Transverse colon (tissue), 4 donors: Measurements from ENCODE around the gene TSC22D3. TPM values are rescaled to one million over a fixed set of nuclear protein-coding genes. Genes with fewer than 3 reads are reported as not detected.

Experiments used
- DNase-seq: peaks from one replicate; pipeline ENCODE4 v3.0.0-alpha.2; 2019
- H3K27ac ChIP-seq, 4 donors: fragments of 200-600 bp; sonication (generic); 2 replicates each; pipeline ENCODE4 v1.5.1; 2016 to 2018; ENCODE audit warnings: inconsistent platforms in 4 of 4
- H3K27me3 ChIP-seq: fragments of 200-600 bp; sonication (generic); 2 replicates; pipeline ENCODE4 v1.5.1; 2017; ENCODE audit warnings: inconsistent platforms
- H3K36me3 ChIP-seq, 4 donors: fragments of 200-600 bp; sonication (generic); 2 replicates each; pipeline ENCODE4 v1.5.1; 2017 to 2019; ENCODE audit warnings: inconsistent platforms in 4 of 4
- H3K4me1 ChIP-seq, 4 donors: fragments of 200-600 bp; sonication (generic); 2 replicates each; pipeline ENCODE4 v1.5.1; 2017 to 2020; ENCODE audit warnings: inconsistent platforms in 4 of 4
- H3K4me3 ChIP-seq, 4 donors: fragments of 200-600 bp; sonication (generic); 1 replicate in 1 of 4; 2 replicates in 3 of 4; pipeline versions ENCODE4 v1.5.1 to v1.6.1; 2017 to 2019; ENCODE audit warnings: inconsistent platforms in 4 of 4
- H3K9me3 ChIP-seq, 2 donors: fragments of 200-600 bp; sonication (generic); 2 replicates each; pipeline ENCODE4 v1.5.1; 2017 to 2019; ENCODE audit warnings: inconsistent platforms in 2 of 2
- CTCF ChIP-seq, 5 experiments: fragments of 200-600 bp in 3 of 5; fragments of 450-650 bp in 2 of 5; sonication (generic) in 3 of 5; IDR thresholded peaks; 1 replicate in 2 of 5; 2 replicates in 3 of 5; pipeline ENCODE4 v1.5.1; 2016 to 2017; ENCODE audit warnings: antibody characterized with exemption in 5 of 5, inconsistent platforms in 3 of 5, mild to moderate bottlenecking in 2 of 5, moderate library complexity in 1 of 5
- EP300 ChIP-seq: sonication (generic); formaldehyde crosslinking; IDR thresholded peaks from one replicate; pipeline ENCODE4 v1.6.1; 2017; ENCODE audit warnings: antibody characterized with exemption, low read depth
- POLR2A ChIP-seq: fragments of 450-650 bp; IDR thresholded peaks from one replicate; pipeline ENCODE4 v1.6.1; 2016; ENCODE audit warnings: antibody characterized with exemption, mild to moderate bottlenecking, moderate library complexity
- POLR2AphosphoS5 ChIP-seq, 3 donors: sonication (generic); formaldehyde crosslinking; IDR thresholded peaks; one replicate each; pipeline ENCODE4 v1.6.1; 2016; ENCODE audit warnings: antibody characterized with exemption in 3 of 3
- WGBS, 2 donors: methylation state at CpG; one replicate each; pipeline ENCODE4 v1.1.5; 2018; ENCODE audit warnings: low coverage in 1 of 2; 5-methylcytosine and 5-hydroxymethylcytosine counted together
- in situ Hi-C, 4 donors: fragments of 200-750 bp; cut with MboI; loops; one replicate each; pipeline versions ENCODE4 v1.15.0 to v1.15.1; 2017; ENCODE audit warnings: low sequenced_read_pairs in 3 of 4, low pct_ligation_motif_present in 1 of 4, low pct_unique_long_range_greater_than_20kb in 1 of 4
- intact Hi-C: fragments of 100-400 bp; cut with DNase I; formaldehyde crosslinking; loops from one replicate; pipeline ENCODE4 v1.15.1; 2023; ENCODE audit warnings: low total_unique reads
- total RNA-seq, 4 donors: library from RNA; depleted of rRNA; stranded (reverse); fragments of >200 nt; gene quantifications; one replicate each; pipeline ENCODE4 v1.1.0, GENCODE V29; 2016

Gene TSC22D3
- total RNA-seq, 4 donors from 2014 or later: 146 to 349 (median 202) TPM

- in situ Hi-C loops (no loop called here), intact Hi-C loops (no loop called here)
- TF ChIP-seq EP300: no peak
- no peak for TF ChIP-seq POLR2AphosphoS5 (IDR thresholded peaks at IDR 0.05)
- no peak for TF ChIP-seq CTCF (IDR thresholded peaks at IDR 0.05)
- TF ChIP-seq POLR2A: no peak
- H3K4me1 ChIP-seq: no peaks in the 10 kb centered on the region
- no peak for DNase-seq
- H3K4me3 ChIP-seq: no peak overlapping the region
- no peaks in the 10 kb centered on the region for H3K9me3 ChIP-seq
- no peaks in the 10 kb centered on the region for H3K27me3 ChIP-seq
- WGBS, 2 donors: 94 to 100% methylated on average over 1 to 3 of the region's 3 CpGs
- no peak overlapping the region for H3K27ac ChIP-seq
- no peaks in the 10 kb centered on the region for H3K36me3 ChIP-seq
These were observed 29.6 kb upstream of the TSC22D3 start for GRCh38 chrX:107805179-107805578.

DNA sequence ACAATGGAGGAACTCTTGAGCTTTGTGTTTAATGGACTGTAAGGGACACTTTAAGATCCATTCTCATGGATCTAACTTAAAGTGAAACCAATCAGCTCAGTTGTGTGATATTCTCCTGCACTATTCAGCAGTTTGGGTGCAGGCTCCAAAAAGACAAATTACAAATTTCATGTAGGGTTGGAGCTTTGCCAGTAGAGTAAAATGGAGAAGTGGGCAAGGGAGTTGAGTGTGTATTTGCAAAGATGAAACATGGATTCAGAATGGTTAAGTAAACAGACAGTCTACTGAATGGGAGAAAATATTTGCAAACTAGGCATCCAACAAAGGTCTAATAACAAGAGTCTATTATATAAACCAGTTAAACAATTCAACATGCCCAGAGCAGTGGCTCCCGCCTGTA lies 28.8 kb upstream of the TSC22D3 start:
- Histone ChIP-seq H3K27ac (no peak overlapping the region), H3K9me3 (no peaks in the 10 kb centered on the region), H3K4me1 (no peaks in the 10 kb centered on the region), H3K36me3 (no peaks in the 10 kb centered on the region), H3K27me3 (no peaks in the 10 kb centered on the region), H3K4me3 (no peak overlapping the region)
- intact Hi-C loops (no loop called here), in situ Hi-C loops (no loop called here)
- DNase-seq: no peak
- 64% methylated on average over 1 of the region's 1 CpG; no CpG with 5 or more reads in 1 of the 2 donors for WGBS, 2 donors
- no peak for TF ChIP-seq POLR2AphosphoS5 (IDR thresholded peaks at IDR 0.05)
- TF ChIP-seq EP300: no peak
- TF ChIP-seq CTCF (IDR thresholded peaks at IDR 0.05): no peak
- TF ChIP-seq POLR2A: no peak

- intact Hi-C loops: no loop called here
- DNase-seq: no peak
- H3K36me3 ChIP-seq: no peaks in the 10 kb centered on the region
- H3K9me3 ChIP-seq: no peaks in the 10 kb centered on the region
- no peaks in the 10 kb centered on the region for H3K4me1 ChIP-seq
- in situ Hi-C loops: loop anchor here in 1 of 4 donors (25.0 kb wide), 1 partner anchor 776 kb away; the partner anchor contains the start of gene MORC4
- TF ChIP-seq CTCF (IDR thresholded peaks at IDR 0.05): no peak
- 21% methylated on average over 1 of the region's 1 CpG; no CpG with 5 or more reads in 1 of the 2 donors for WGBS, 2 donors
- H3K27ac ChIP-seq: no peak overlapping the region
- no peak overlapping the region for H3K4me3 ChIP-seq
- H3K27me3 ChIP-seq: no peaks in the 10 kb centered on the region
These were observed 12.2 kb upstream of the TSC22D3 start for GRCh38 chrX:107787827-107788226.

DNA sequence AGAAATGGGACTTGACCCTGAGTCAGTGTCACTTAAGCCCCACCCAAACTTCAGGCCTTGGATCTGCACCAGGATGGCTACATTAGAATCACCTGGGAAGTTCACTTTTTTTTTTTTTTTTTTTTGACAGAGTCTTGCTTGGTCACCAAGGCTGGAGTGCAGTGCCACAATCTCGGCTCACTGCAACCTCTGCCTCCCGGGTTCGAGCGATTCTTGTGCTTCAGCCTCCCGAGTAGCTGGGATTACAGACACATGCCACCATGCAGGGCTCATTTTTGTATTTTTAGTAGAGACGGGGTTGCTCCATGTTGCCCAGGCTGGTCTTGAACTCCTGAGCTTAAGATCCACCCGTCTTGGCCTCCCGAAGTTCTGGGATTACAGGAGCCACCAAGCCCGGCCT lies 4.9 kb upstream of the TSC22D3 start:
- Histone ChIP-seq H3K27me3 (no peaks in the 10 kb centered on the region), H3K36me3 (no peaks in the 10 kb centered on the region), H3K4me1 (peaks cover 0 to 9% (median 0%) of the 10 kb centered on the region in 4 donors), H3K4me3 (no peak overlapping the region), H3K27ac (no peak overlapping the region), H3K9me3 (no peaks in the 10 kb centered on the region)
- WGBS, 2 donors: 79% methylated on average over 8 of the region's 9 CpGs; no CpG with 5 or more reads in 1 of the 2 donors
- no peak for DNase-seq
- in situ Hi-C loops: loop anchor here in 2 of 4 donors (5.0 to 25.0 kb wide), 2 partner anchors 118 to 768 kb away; partner anchors contain the start of gene MORC4 (in 1 of the 2)
- intact Hi-C loops: no loop called here
- no peak for TF ChIP-seq EP300
- no peak for TF ChIP-seq POLR2AphosphoS5 (IDR thresholded peaks at IDR 0.05)
- TF ChIP-seq CTCF (IDR thresholded peaks at IDR 0.05): no peak
- TF ChIP-seq POLR2A: no peak
